Right lobe of liver (tissue), 4 donors: ENCODE data around the gene WDR88.

ENCODE experiments used
- POLR2A ChIP-seq: fragments of 450-650 bp; IDR thresholded peaks from one replicate; pipeline ENCODE4 v1.6.1; 2017; ENCODE audit warnings: antibody characterized with exemption, mild to moderate bottlenecking
- TF ChIP-seq, protein P1 (sequence below), 4 donors: fragments of 200-600 bp in 3 of 4; fragments of 450-650 bp in 1 of 4; IDR thresholded peaks; one replicate each; pipeline versions ENCODE4 v1.5.1 to v1.8.0; 2016 to 2022; ENCODE audit warnings: antibody characterized with exemption in 4 of 4, mild to moderate bottlenecking in 2 of 4
- donor health status: DM: no; HTN: no; CAD: no.
- donor health status: DM: no; HTN: no; CAD: no.
- donor health status: DM: no; HTN: yes; CAD: no.

DNA sequence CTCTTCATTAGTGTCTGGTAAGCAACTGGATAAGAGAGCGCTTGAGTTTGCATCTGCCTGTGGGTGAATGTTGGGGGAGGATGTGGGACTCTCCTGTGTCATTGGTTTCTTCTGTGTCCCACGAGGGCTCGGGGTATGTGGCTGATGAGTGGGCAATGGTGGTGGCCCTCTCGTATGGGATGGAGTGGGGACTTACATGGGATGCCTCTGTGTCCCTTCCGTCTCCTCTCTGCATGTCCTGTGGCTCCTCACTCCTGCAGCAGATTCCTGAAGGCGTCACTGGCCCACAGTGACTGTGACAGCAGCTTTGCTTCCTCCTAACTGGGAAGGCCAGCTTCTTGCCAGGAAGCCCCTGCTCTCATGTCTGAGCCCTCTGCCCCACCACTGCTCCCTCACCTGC, 59.6 kb downstream of the WDR88 start:
- TF ChIP-seq, protein P1, sequence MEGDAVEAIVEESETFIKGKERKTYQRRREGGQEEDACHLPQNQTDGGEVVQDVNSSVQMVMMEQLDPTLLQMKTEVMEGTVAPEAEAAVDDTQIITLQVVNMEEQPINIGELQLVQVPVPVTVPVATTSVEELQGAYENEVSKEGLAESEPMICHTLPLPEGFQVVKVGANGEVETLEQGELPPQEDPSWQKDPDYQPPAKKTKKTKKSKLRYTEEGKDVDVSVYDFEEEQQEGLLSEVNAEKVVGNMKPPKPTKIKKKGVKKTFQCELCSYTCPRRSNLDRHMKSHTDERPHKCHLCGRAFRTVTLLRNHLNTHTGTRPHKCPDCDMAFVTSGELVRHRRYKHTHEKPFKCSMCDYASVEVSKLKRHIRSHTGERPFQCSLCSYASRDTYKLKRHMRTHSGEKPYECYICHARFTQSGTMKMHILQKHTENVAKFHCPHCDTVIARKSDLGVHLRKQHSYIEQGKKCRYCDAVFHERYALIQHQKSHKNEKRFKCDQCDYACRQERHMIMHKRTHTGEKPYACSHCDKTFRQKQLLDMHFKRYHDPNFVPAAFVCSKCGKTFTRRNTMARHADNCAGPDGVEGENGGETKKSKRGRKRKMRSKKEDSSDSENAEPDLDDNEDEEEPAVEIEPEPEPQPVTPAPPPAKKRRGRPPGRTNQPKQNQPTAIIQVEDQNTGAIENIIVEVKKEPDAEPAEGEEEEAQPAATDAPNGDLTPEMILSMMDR (IDR thresholded peaks at IDR 0.05), result no peak
- TF ChIP-seq POLR2A, result no peak
